Heart right ventricle (tissue), 16 donors: ENCODE measurements around the gene SMAD4. TPM values are rescaled to one million over a fixed set of nuclear protein-coding genes. Genes with fewer than 3 reads are reported as not detected.

Experiments
- ATAC-seq, 8 donors: fragments of 200-7000 bp; cut with Tn5 transposase; one replicate each; pipeline ENCODE4 v1.9.1; 2020; ENCODE audit warnings: mild to moderate bottlenecking in 8 of 8, moderate library complexity in 8 of 8, moderate number of reproducible peaks in 1 of 8
- DNase-seq, 2 donors: peaks; one replicate each; pipeline ENCODE4 v3.0.0-alpha.2; 2020
- H3K27ac ChIP-seq, 10 donors: fragments of 200-600 bp; sonication (generic) in 2 of 10; one replicate each; pipeline versions ENCODE4 v1.5.0 to v1.8.0; 2020 to 2022; ENCODE audit warnings: mild to moderate bottlenecking in 3 of 10
- H3K27me3 ChIP-seq, 7 donors: fragments of 200-600 bp; one replicate each; pipeline ENCODE4 v1.8.0; 2021 to 2022; ENCODE audit warnings: mild to moderate bottlenecking in 2 of 7
- H3K36me3 ChIP-seq, 9 donors: fragments of 200-600 bp; sonication (generic) in 1 of 9; one replicate each; pipeline versions ENCODE4 v1.5.0 to v1.8.0; 2020 to 2022; ENCODE audit warnings: mild to moderate bottlenecking in 2 of 9
- H3K4me1 ChIP-seq, 9 donors: fragments of 200-600 bp; sonication (generic) in 1 of 9; one replicate each; pipeline versions ENCODE4 v1.5.0 to v1.8.0; 2020 to 2022; ENCODE audit warnings: mild to moderate bottlenecking in 4 of 9
- H3K4me3 ChIP-seq, 10 donors: fragments of 200-600 bp; sonication (generic) in 2 of 10; one replicate each; pipeline versions ENCODE4 v1.5.0 to v1.8.0; 2020 to 2022; ENCODE audit warnings: mild to moderate bottlenecking in 7 of 10, moderate library complexity in 2 of 10
- H3K9me3 ChIP-seq, 11 donors: fragments of 200-600 bp in 10 of 11; sonication (generic) in 2 of 11; one replicate each; pipeline versions ENCODE4 v1.5.0 to v1.8.0; 2013 to 2022; ENCODE audit warnings: mild to moderate bottlenecking in 2 of 11, control low read depth in 1 of 11, moderate library complexity in 1 of 11
- CTCF ChIP-seq, 9 donors: fragments of 200-600 bp; sonication (generic) in 2 of 9; IDR thresholded peaks; one replicate each; pipeline versions ENCODE4 v1.5.0 to v1.8.0; 2021 to 2022; ENCODE audit warnings: antibody characterized with exemption in 9 of 9, mild to moderate bottlenecking in 5 of 9, moderate library complexity in 1 of 9
- WGBS, 2 donors: extraction: QIAGEN DNeasy Blood & Tissue Kit; methylation state at CpG; one replicate each; pipeline ENCODE4 v1.1.7; 2013; ENCODE audit warnings: inconsistent platforms in 1 of 2; 5-methylcytosine and 5-hydroxymethylcytosine counted together
- intact Hi-C, 10 donors: fragments of 100-400 bp; cut with DNase I; formaldehyde crosslinking; loops; one replicate each; pipeline versions ENCODE4 v1.11.1 to v1.14.2; 2022
- polyA plus RNA-seq, 2 donors: library from polyadenylated mRNA; stranded (reverse); fragments of 200-250 nt; gene quantifications; one replicate each; pipeline ENCODE4 v1.2.3, GENCODE V29; 2013
- total RNA-seq, 10 donors: library from RNA; stranded (reverse); fragmentation: NEBNext Ultra II Directional in 3 of 10; extraction: Animal tissue kit (Norgen Biotek cat#: 25700) in 3 of 10; gene quantifications; one replicate each; pipeline versions ENCODE4 v1.2.1 to v1.2.4, GENCODE V29; 2021 to 2023
- donor health status: Arrhythmogenic right ventricular cardiomyopathy.
- donor health status: ischemic (EF 13 %, LVEDD 7.1; RV severe dilation, severe dysfunction).
- donor health status: healthy with polysubstance abuse.
- donor health status: DM: no; HTN: yes; CAD: no.
- donor health status: DM: no; HTN: no; CAD: no.
- donor health status: ischemic (EF 25% LVEDD 6.9; RV normal size, moderate dysfunction).
- donor health status: ischemic (EF 25% LVEDD 5.7; RV mildly dilated, moderate dysfunction).
- donor health status: healthy.
- donor health status: DM: yes; HTN: yes; CAD: no.
- donor health status: Ischemic cardiomyopathy.
- donor health status: ischemic (EF 35%, LVEDD 5.7; RV mildly dilated, moderate dysfunction).
- donor health status: nonischemic (EF 11% LVEDD 7.7; RV severe dilation, severe dysfunction).
- donor health status: DM: yes; HTN: yes; CAD: no.
- donor health status: PGD.
- donor health status: ischemic (EF 29% LVEDD 5.4; RV normal size, mild dysfunction).
- donor health status: nonischemic (EF 23%, LVEDD 6.1; RV moderate dilation, normal function).

The SMAD4 gene
- total and polyA plus RNA-seq, 12 donors = 11.7 to 110 (median 85.4) TPM

GRCh38 chr18:51053814-51054213 lies 23.8 kb downstream of the SMAD4 start:
- no peak for TF ChIP-seq CTCF (IDR thresholded peaks at IDR 0.05)
- DNase-seq (no peak), ATAC-seq (no peak)
- no peaks in the 10 kb centered on the region for H3K9me3 ChIP-seq
- peaks cover 0 to 26% (median 0%) of the 10 kb centered on the region in 9 donors for H3K4me1 ChIP-seq
- no peaks in the 10 kb centered on the region for H3K27me3 ChIP-seq
- intact Hi-C loops = loop anchor here in 4 of 10 donors (5.0 to 10.0 kb wide), 5 partner anchors 87 to 239 kb away; partner anchors contain the start of genes ELAC1 (in 1 of the 4) and MRO (in 1 of the 4)
- no peak overlapping the region for H3K4me3 ChIP-seq
- peaks cover 0 to 85% (median 21%) of the 10 kb centered on the region in 9 donors for H3K36me3 ChIP-seq
- peak overlapping the region in 2 of 10 donors; percentile 17 to 59 for H3K27ac ChIP-seq

GRCh38 chr18:51054764-51055163 lies 24.8 kb downstream of the SMAD4 start:
- Histone ChIP-seq H3K36me3 (peaks cover 0 to 85% (median 21%) of the 10 kb centered on the region in 9 donors), H3K4me3 (no peak overlapping the region), H3K27ac (no peak overlapping the region), H3K27me3 (no peaks in the 10 kb centered on the region), H3K4me1 (peaks cover 0 to 26% (median 0%) of the 10 kb centered on the region in 9 donors), H3K9me3 (no peaks in the 10 kb centered on the region)
- ATAC-seq (no peak), DNase-seq (no peak)
- no peak for TF ChIP-seq CTCF (IDR thresholded peaks at IDR 0.05)
- intact Hi-C loops = loop anchor here in 4 of 10 donors (5.0 to 10.0 kb wide), 5 partner anchors 87 to 240 kb away; partner anchors contain the start of genes ELAC1 (in 1 of the 4) and MRO (in 1 of the 4)
- WGBS, 2 donors = 93 to 95% methylated on average over 3 of the region's 3 CpGs

GRCh38 chr18:51059969-51060368 lies 30.0 kb downstream of the SMAD4 start:
- Histone ChIP-seq H3K4me3 (no peak overlapping the region), H3K27ac (no peak overlapping the region), H3K27me3 (no peaks in the 10 kb centered on the region), H3K9me3 (no peaks in the 10 kb centered on the region), H3K36me3 (peaks cover 0 to 100% (median 38%) of the 10 kb centered on the region in 9 donors), H3K4me1 (peaks cover 0 to 13% (median 0%) of the 10 kb centered on the region in 9 donors)
- DNase-seq = no peak
- no peak for TF ChIP-seq CTCF (IDR thresholded peaks at IDR 0.05)
- WGBS, 2 donors = 95 to 98% methylated on average over 3 of the region's 3 CpGs
- no peak for ATAC-seq
- intact Hi-C loops = loop anchor here in 3 of 10 donors (10.0 kb wide), 3 partner anchors 165 to 245 kb away; partner anchors contain the start of gene MRO (in 1 of the 3)

GRCh38 chr18:51064256-51064655 lies 34.2 kb downstream of the SMAD4 start:
- peak in 1 of 8 donors; percentile 23 for ATAC-seq
- peaks cover 0 to 100% (median 49%) of the 10 kb centered on the region in 9 donors for H3K36me3 ChIP-seq

More at GRCh38 chr18:51064256-51064655, 34.2 kb downstream of the SMAD4 start:
- intact Hi-C loops = no loop called here
- Histone ChIP-seq H3K27ac (no peak overlapping the region), H3K4me3 (no peak overlapping the region), H3K27me3 (no peaks in the 10 kb centered on the region), H3K9me3 (no peaks in the 10 kb centered on the region), H3K4me1 (peaks cover 0 to 24% (median 0%) of the 10 kb centered on the region in 9 donors)
- no peak for TF ChIP-seq CTCF (IDR thresholded peaks at IDR 0.05)
- no peak for DNase-seq
